SK-N-SH (cell line): ENCODE measurements around the gene WNK1. TPM values are rescaled to one million over a fixed set of nuclear protein-coding genes. Genes with fewer than 3 reads are reported as not detected.

Experiments used
- CTCF ChIA-PET: fragments of 300-600, 350-600 bp; formaldehyde crosslinking; extraction: SDS; loops from one replicate; lab custom pipeline; 2021; lab: Yijun Ruan, JAX
- POLR2A ChIA-PET: fragments of 350-600 bp; sonication (Branson Sonifier 250); formaldehyde crosslinking; extraction: SDS; loops from one replicate; lab custom pipeline; 2020; ENCODE audit warnings: antibody characterized with exemption, inconsistent platforms; lab: Yijun Ruan, JAX
- DNase-seq: peaks from one replicate; pipeline ENCODE4 v3.0.0; 2012
- H2AFZ ChIP-seq: fragments of 200-600 bp; sonication (generic); 2 replicates; pipeline ENCODE4 v1.8.1; 2016; ENCODE audit warnings: antibody characterized with exemption, mild to moderate bottlenecking, low read depth
- H3F3A ChIP-seq: fragments of 200-600 bp; sonication (generic); replicated peaks from 2 replicates; pipeline ENCODE3; 2016; ENCODE audit warnings: antibody characterized with exemption, mild to moderate bottlenecking; ENCODE audit not compliant: insufficient read depth
- H3K27ac ChIP-seq, 2 experiments: fragments of 200-500 bp in 1 of 2; fragments of 200-600 bp in 1 of 2; sonication (Bioruptor generic) in 1 of 2; sonication (generic), shearing (Covaris generic) in 1 of 2; 2 replicates each; pipeline versions ENCODE4 v1.5.1 to v1.6.1; 2014 to 2016; ENCODE audit warnings: low read depth in 2 of 2, inconsistent platforms in 1 of 2, low read length in 1 of 2, mild to moderate bottlenecking in 1 of 2, mixed read lengths in 1 of 2
- H3K27me3 ChIP-seq: fragments of 200-600 bp; sonication (generic), shearing (Covaris generic); 2 replicates; pipeline ENCODE4 v1.6.1; 2016; ENCODE audit warnings: mixed run types; ENCODE audit not compliant: insufficient read depth
- H3K36me3 ChIP-seq, 2 experiments: fragments of 200-500 bp in 1 of 2; fragments of 200-600 bp in 1 of 2; sonication (Bioruptor generic) in 1 of 2; sonication (generic) in 1 of 2; replicated peaks in 1 of 2; 2 replicates each; pipeline versions ENCODE3 to v1.5.1; 2014 to 2016; ENCODE audit warnings: low read length in 1 of 2, mild to moderate bottlenecking in 1 of 2; ENCODE audit not compliant: insufficient read depth in 2 of 2, control insufficient read depth in 1 of 2
- H3K4me1 ChIP-seq, 2 experiments: fragments of 200-500 bp in 1 of 2; fragments of 200-600 bp in 1 of 2; sonication (Bioruptor generic) in 1 of 2; sonication (generic), shearing (Covaris generic) in 1 of 2; 2 replicates each; pipeline versions ENCODE4 v1.5.1 to v1.6.1; 2014 to 2016; ENCODE audit warnings: low read depth in 1 of 2, low read length in 1 of 2, mixed run types in 1 of 2; ENCODE audit not compliant: insufficient read depth in 2 of 2, control insufficient read depth in 1 of 2
- H3K4me2 ChIP-seq: fragments of 200-600 bp; sonication (generic), shearing (Covaris generic); 2 replicates; pipeline ENCODE4 v1.6.1; 2017; ENCODE audit warnings: mixed run types
- H3K4me3 ChIP-seq, 2 experiments: fragments of 200-500 bp in 1 of 2; fragments of 200-600 bp in 1 of 2; sonication (Bioruptor generic) in 1 of 2; sonication (generic), shearing (Covaris generic) in 1 of 2; 2 replicates each; pipeline versions ENCODE4 v1.5.1 to v1.8.1; 2014 to 2016; ENCODE audit warnings: low read depth in 2 of 2, inconsistent platforms in 1 of 2, low read length in 1 of 2, mild to moderate bottlenecking in 1 of 2, mixed read lengths in 1 of 2, moderate library complexity in 1 of 2
- H3K79me2 ChIP-seq: fragments of 200-600 bp; sonication (generic); 2 replicates; pipeline ENCODE4 v1.8.1; 2017; ENCODE audit warnings: mild to moderate bottlenecking; ENCODE audit not compliant: insufficient read depth
- H3K9ac ChIP-seq: fragments of 200-600 bp; sonication (generic); 2 replicates; pipeline ENCODE4 v1.6.1; 2017; ENCODE audit warnings: mixed run types
- H3K9me2 ChIP-seq: fragments of 200-600 bp; sonication (generic); 2 replicates; pipeline ENCODE4 v1.6.1; 2017; ENCODE audit warnings: mixed run types
- H3K9me3 ChIP-seq: fragments of 200-600 bp; sonication (generic); 2 replicates; pipeline ENCODE4 v1.6.1; 2017; ENCODE audit warnings: mixed run types, mild to moderate bottlenecking, moderate library complexity
- H4K20me1 ChIP-seq: fragments of 200-600 bp; sonication (generic); 2 replicates; pipeline ENCODE4 v1.6.1; 2017; ENCODE audit warnings: mild to moderate bottlenecking, mixed run types; ENCODE audit not compliant: insufficient read depth
- CTCF ChIP-seq: fragments of 200-600 bp; sonication (generic); IDR thresholded peaks from 2 replicates; pipeline ENCODE4 v1.6.1; 2017; ENCODE audit warnings: antibody characterized with exemption, mild to moderate bottlenecking, moderate library complexity
- ELF1 ChIP-seq: IDR thresholded peaks from 2 replicates; pipeline ENCODE4 v1.4.0; 2012
- EP300 ChIP-seq, 2 experiments: IDR thresholded peaks; 2 replicates each; pipeline versions ENCODE4 v1.4.0 to v1.6.1; 2012; ENCODE audit warnings: borderline replicate concordance in 1 of 2, low read depth in 1 of 2, low read length in 1 of 2
- FOSL2 ChIP-seq: IDR thresholded peaks from 2 replicates; pipeline ENCODE4 v1.4.0; 2012; ENCODE audit warnings: low read depth, mild to moderate bottlenecking, moderate library complexity, borderline replicate concordance
- FOXJ3 ChIP-seq: sonication (generic); formaldehyde crosslinking; IDR thresholded peaks from 2 replicates; pipeline ENCODE4 v1.5.1; 2020; ENCODE audit warnings: mild to moderate bottlenecking, missing genetic modification reagents
- GABPA ChIP-seq: IDR thresholded peaks from 2 replicates; pipeline ENCODE4 v1.4.0; 2012; ENCODE audit warnings: low read depth, mild to moderate bottlenecking
- JUND ChIP-seq: IDR thresholded peaks from 2 replicates; pipeline ENCODE4 v1.4.0; 2012
- MXI1 ChIP-seq: IDR thresholded peaks from 2 replicates; pipeline ENCODE4 v1.6.1; 2012; ENCODE audit warnings: mild to moderate bottlenecking, low read depth, low read length, improper control_type of control experiment
- NRF1 ChIP-seq: IDR thresholded peaks from 2 replicates; pipeline ENCODE4 v1.6.1; 2012; ENCODE audit warnings: low read depth, mild to moderate bottlenecking, low read length
- POLR2AphosphoS5 ChIP-seq: IDR thresholded peaks from 2 replicates; pipeline ENCODE4 v1.6.1; 2012; ENCODE audit warnings: low read depth, low read length
- RCOR1 ChIP-seq: fragments of 150-350 bp; IDR thresholded peaks from 2 replicates; pipeline ENCODE4 v1.6.1; 2017; ENCODE audit warnings: antibody characterized with exemption, low read length
- RFX5 ChIP-seq: IDR thresholded peaks from 2 replicates; pipeline ENCODE4 v1.6.1; 2012; ENCODE audit warnings: mild to moderate bottlenecking, improper control_type of control experiment, low read length
- SIN3A ChIP-seq: IDR thresholded peaks from 2 replicates; pipeline ENCODE4 v1.6.1; 2012; ENCODE audit warnings: low read depth, mild to moderate bottlenecking, low read length, moderate library complexity, borderline replicate concordance
- SMC3 ChIP-seq: IDR thresholded peaks from 2 replicates; pipeline ENCODE4 v1.6.1; 2012; ENCODE audit warnings: low read depth, low read length, improper control_type of control experiment
- TAF1 ChIP-seq: IDR thresholded peaks from 2 replicates; pipeline ENCODE4 v1.6.1; 2012; ENCODE audit warnings: low read depth, mild to moderate bottlenecking, low read length, moderate library complexity, borderline replicate concordance
- TCF12 ChIP-seq: IDR thresholded peaks from 2 replicates; pipeline ENCODE4 v1.4.0; 2012
- TEAD4 ChIP-seq: IDR thresholded peaks from 2 replicates; pipeline ENCODE4 v1.4.0; 2012; ENCODE audit warnings: mild to moderate bottlenecking, borderline replicate concordance; ENCODE audit not compliant: insufficient read depth
- WGBS: methylation state at CpG from one replicate; pipeline ENCODE4 v1.1.6; 2017; ENCODE audit warnings: low lambda C conversion rate; 5-methylcytosine and 5-hydroxymethylcytosine counted together
- polyA plus RNA-seq, 3 experiments: library from polyadenylated mRNA; depleted of rRNA; stranded (reverse); fragments of >200 nt; gene quantifications; 2 replicates each; pipeline ENCODE4 v1.2.3, GENCODE V29; 2012
- TF ChIP-seq, protein P1 (sequence below): fragments of 150-350 bp; IDR thresholded peaks from 2 replicates; pipeline ENCODE4 v1.6.1; 2017; ENCODE audit warnings: antibody characterized with exemption, low read length, low read depth, borderline replicate concordance

Gene WNK1
- polyA plus RNA-seq, 1 of the 3 experiments (the other 2 are of a cell fraction), result 30.5 TPM

DNA sequence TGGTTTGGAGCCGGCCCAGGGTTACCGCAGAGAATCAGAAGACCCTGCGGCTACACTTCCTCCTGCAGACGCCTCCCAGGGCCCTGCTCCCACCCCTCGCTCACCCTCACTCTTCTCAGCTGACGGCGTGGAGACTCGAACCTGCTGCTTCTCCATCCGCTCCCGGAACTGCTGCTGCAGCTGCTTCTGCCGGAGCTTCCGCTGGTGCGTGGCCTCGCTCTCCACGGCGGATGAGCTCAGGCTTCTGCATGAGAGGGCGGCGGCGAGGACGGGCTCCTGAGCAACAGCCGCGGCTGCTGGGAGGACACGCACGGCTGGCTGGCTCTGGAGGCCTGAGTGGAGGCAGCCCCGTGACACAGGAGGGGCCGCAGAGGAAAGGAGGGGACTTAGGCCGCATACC lies 163.9 kb downstream of the WNK1 start:
- TF ChIP-seq ELF1, result no peak
- WGBS, result 96% methylated on average over 27 of the region's 27 CpGs
- CTCF ChIA-PET, result no interaction called here
- Histone ChIP-seq H4K20me1 (no peaks in the 10 kb centered on the region), H3K4me1 (no peaks in the 10 kb centered on the region), H2AFZ (no peak overlapping the region), H3K9me2 (no peaks in the 10 kb centered on the region), H3K79me2 (no peaks in the 10 kb centered on the region; the same call in 1 of the 2 replicates), H3K4me2 (no peak overlapping the region), H3F3A (peaks cover 14% of the 10 kb centered on the region), H3K4me3 (no peak overlapping the region), H3K36me3 (peaks cover 49 to 52% of the 10 kb centered on the region in 2 experiments), H3K27ac (no peak overlapping the region), H3K9ac (no peak overlapping the region), H3K9me3 (no peaks in the 10 kb centered on the region), H3K27me3 (no peaks in the 10 kb centered on the region)
- DNase-seq, result no peak
- POLR2A ChIA-PET, result no interaction called here

DNA sequence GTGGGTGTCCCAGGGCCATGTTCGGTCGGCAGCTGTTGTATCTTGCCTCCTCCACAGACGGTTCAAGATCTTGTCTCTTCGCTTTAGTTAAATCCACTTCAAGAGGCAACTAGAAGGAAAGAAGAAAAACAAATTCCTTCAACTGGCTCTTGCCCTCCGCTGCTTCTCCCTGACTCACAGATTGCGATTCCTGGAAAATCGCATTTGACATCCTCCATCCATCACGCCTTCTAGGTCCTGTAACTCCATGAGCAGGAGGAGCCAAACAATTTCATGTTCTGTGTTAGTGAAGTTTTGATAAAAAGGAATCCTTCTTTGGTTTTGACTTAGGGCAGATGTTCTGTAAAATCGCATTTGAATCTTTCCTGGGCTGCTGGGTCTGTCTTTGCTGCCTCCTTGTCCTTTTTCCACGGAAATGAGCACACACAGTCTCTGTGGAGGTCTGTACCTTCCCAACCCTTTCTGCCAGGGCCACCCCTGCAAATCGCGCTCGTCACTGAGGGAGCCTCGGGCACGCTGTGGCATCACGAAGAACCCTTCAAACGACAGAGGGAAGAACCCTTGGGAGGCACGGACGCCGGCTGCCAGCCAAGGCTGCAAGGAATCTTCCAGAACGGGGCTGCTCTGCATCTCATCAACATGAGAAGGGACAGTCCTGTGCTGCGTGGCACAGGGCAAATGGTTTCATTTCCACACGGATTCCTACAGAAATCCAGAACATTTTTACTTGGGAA lies 164.5 kb downstream of the WNK1 start:
- H3K4me2 ChIP-seq, result no peak overlapping the region
- H3K36me3 ChIP-seq, result peaks cover 46% of the 10 kb centered on the region in 2 experiments
- no peak overlapping the region for H2AFZ ChIP-seq
- POLR2A ChIA-PET, result no interaction called here
- H3K4me3 ChIP-seq, result no peak overlapping the region
- H3K27ac ChIP-seq, result no peak overlapping the region
- no peak for DNase-seq
- 97% methylated on average over 23 of the region's 23 CpGs for WGBS
- H3K9me2 ChIP-seq, result no peaks in the 10 kb centered on the region
- CTCF ChIA-PET, result interaction anchor here (1.3 kb wide), 1 partner anchor 347 kb away, joined by 7 read pairs; no protein-coding TSS in a partner anchor
- no peaks in the 10 kb centered on the region for H3K9me3 ChIP-seq
- TF ChIP-seq CTCF (no peak), SMC3 (no peak), FOXJ3 (no peak), JUND (no peak), EP300 (IDR thresholded peaks at IDR 0.05; ENCODE audit: borderline replicate concordance in 1 of 2, low read depth in 1 of 2, low read length in 1 of 2) (no peak), MXI1 (no peak), TAF1 (no peak), TEAD4 (no peak), TCF12 (no peak), POLR2AphosphoS5 (no peak), NRF1 (no peak), RCOR1 (no peak), SIN3A (no peak), FOSL2 (no peak), RFX5 (no peak), GABPA (no peak)
- TF ChIP-seq, protein P1, sequence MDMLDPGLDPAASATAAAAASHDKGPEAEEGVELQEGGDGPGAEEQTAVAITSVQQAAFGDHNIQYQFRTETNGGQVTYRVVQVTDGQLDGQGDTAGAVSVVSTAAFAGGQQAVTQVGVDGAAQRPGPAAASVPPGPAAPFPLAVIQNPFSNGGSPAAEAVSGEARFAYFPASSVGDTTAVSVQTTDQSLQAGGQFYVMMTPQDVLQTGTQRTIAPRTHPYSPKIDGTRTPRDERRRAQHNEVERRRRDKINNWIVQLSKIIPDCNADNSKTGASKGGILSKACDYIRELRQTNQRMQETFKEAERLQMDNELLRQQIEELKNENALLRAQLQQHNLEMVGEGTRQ, result no peak
- H3K9ac ChIP-seq, result no peak overlapping the region
- H3K4me1 ChIP-seq, result no peaks in the 10 kb centered on the region
- no peaks in the 10 kb centered on the region; the same call in 1 of the 2 replicates for H3K79me2 ChIP-seq
- no peaks in the 10 kb centered on the region for H4K20me1 ChIP-seq
- H3F3A ChIP-seq, result peaks cover 13% of the 10 kb centered on the region
- no peaks in the 10 kb centered on the region for H3K27me3 ChIP-seq
